Heart left ventricle (tissue), 16 donors: Measurements from ENCODE around the gene CNTLN. TPM values are rescaled to one million over a fixed set of nuclear protein-coding genes. Genes with fewer than 3 reads are reported as not detected.

ENCODE experiments used
- ATAC-seq, 4 donors: fragments of 200-7000 bp; cut with Tn5 transposase; one replicate each; pipeline ENCODE4 v1.9.1; 2020 to 2022; ENCODE audit warnings: moderate library complexity in 4 of 4, mild to moderate bottlenecking in 3 of 4, moderate number of reproducible peaks in 1 of 4
- DNase-seq, 5 donors: peaks; one replicate each; pipeline ENCODE4 v3.0.0-alpha.2; 2020
- H3K27ac ChIP-seq, 12 donors: fragments of 200-600 bp; sonication (generic) in 4 of 12; one replicate each; pipeline versions ENCODE4 v1.5.0 to v1.8.0; 2016 to 2022; ENCODE audit warnings: mild to moderate bottlenecking in 2 of 12
- H3K27me3 ChIP-seq, 9 donors: fragments of 200-600 bp; sonication (generic) in 2 of 9; one replicate each; pipeline versions ENCODE4 v1.5.1 to v1.8.0; 2016 to 2022; ENCODE audit warnings: mild to moderate bottlenecking in 3 of 9
- H3K36me3 ChIP-seq, 9 donors: fragments of 200-600 bp; sonication (generic) in 2 of 9; one replicate each; pipeline versions ENCODE4 v1.5.0 to v1.8.0; 2018 to 2022; ENCODE audit warnings: mild to moderate bottlenecking in 2 of 9
- H3K4me1 ChIP-seq, 12 donors: fragments of 200-600 bp; sonication (generic) in 4 of 12; one replicate each; pipeline versions ENCODE4 v1.5.0 to v1.8.0; 2016 to 2022; ENCODE audit warnings: mild to moderate bottlenecking in 3 of 12
- H3K4me3 ChIP-seq, 12 donors: fragments of 200-600 bp; sonication (generic) in 4 of 12; one replicate each; pipeline versions ENCODE4 v1.5.0 to v1.8.0; 2017 to 2022; ENCODE audit warnings: mild to moderate bottlenecking in 9 of 12, moderate library complexity in 4 of 12
- H3K9me3 ChIP-seq, 12 donors: fragments of 200-600 bp; sonication (generic) in 4 of 12; one replicate each; pipeline versions ENCODE4 v1.5.0 to v1.8.0; 2016 to 2022; ENCODE audit warnings: mild to moderate bottlenecking in 1 of 12
- POLR2A ChIP-seq, 2 donors: fragments of 450-650 bp; IDR thresholded peaks; one replicate each; pipeline ENCODE4 v1.6.1; 2017; ENCODE audit warnings: antibody characterized with exemption in 2 of 2, mild to moderate bottlenecking in 2 of 2, moderate library complexity in 2 of 2
- WGBS, 4 donors: extraction: QIAGEN DNeasy Blood & Tissue Kit in 2 of 4; methylation state at CpG; one replicate each; pipeline versions ENCODE4 v1.1.5 to v1.1.7; 2013 to 2018; 5-methylcytosine and 5-hydroxymethylcytosine counted together
- intact Hi-C, 10 donors: fragments of 100-400 bp; cut with DNase I; formaldehyde crosslinking; loops; one replicate each; pipeline versions ENCODE4 v1.11.1 to v1.14.2; 2022
- polyA plus RNA-seq, 2 donors: library from polyadenylated mRNA; stranded (reverse); fragments of 200-250 nt; gene quantifications; one replicate each; pipeline ENCODE4 v1.2.3, GENCODE V29; 2013
- total RNA-seq, 9 donors: library from RNA; depleted of rRNA in 2 of 9; stranded (reverse); fragments of >200 nt in 2 of 9; fragmentation: NEBNext Ultra II Directional in 3 of 9; extraction: Animal tissue kit (Norgen Biotek cat#: 25700) in 3 of 9; gene quantifications; one replicate each; pipeline versions ENCODE4 v1.1.0 to v1.2.4, GENCODE V29; 2016 to 2023
- TF ChIP-seq, protein P1 (sequence below), 12 donors: fragments of 200-600 bp; sonication (generic) in 4 of 12; IDR thresholded peaks; one replicate each; pipeline versions ENCODE4 v1.5.0 to v1.8.0; 2018 to 2022; ENCODE audit warnings: antibody characterized with exemption in 12 of 12, mild to moderate bottlenecking in 5 of 12
- donor health status: ischemic (EF 13 %, LVEDD 7.1; RV severe dilation, severe dysfunction).
- donor health status: healthy with polysubstance abuse.
- donor health status: DM: no; HTN: yes; CAD: no.
- donor health status: DM: no; HTN: no; CAD: no.
- donor health status: ischemic (EF 25% LVEDD 6.9; RV normal size, moderate dysfunction).
- donor health status: ischemic (EF 25% LVEDD 5.7; RV mildly dilated, moderate dysfunction).
- donor health status: healthy.
- donor health status: DM: yes; HTN: yes; CAD: no.
- donor health status: ischemic (EF 35%, LVEDD 5.7; RV mildly dilated, moderate dysfunction).
- donor health status: nonischemic (EF 11% LVEDD 7.7; RV severe dilation, severe dysfunction).
- donor health status: DM: yes; HTN: yes; CAD: no.
- donor health status: PGD.
- donor health status: ischemic (EF 29% LVEDD 5.4; RV normal size, mild dysfunction).
- donor health status: nonischemic (EF 23%, LVEDD 6.1; RV moderate dilation, normal function).

CNTLN gene
- total and polyA plus RNA-seq, 11 donors, result 1.3 to 6.1 (median 2.7) TPM

DNA sequence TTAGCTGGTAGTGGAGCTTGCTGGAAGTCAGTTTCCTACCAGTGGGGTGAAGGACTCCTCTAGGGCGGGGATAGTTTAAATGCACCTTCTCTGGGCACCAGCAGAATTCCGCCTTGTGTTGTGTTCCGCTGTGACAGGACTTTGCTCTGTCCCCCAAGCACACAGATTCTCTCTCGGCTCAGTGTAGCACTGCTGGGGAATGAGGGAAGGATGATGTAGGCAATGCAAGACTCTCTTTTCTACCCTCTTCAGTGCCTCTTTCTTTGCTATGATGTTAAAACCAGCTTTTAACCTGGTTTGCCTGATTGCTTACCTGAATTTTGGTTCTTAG is 288.8 kb downstream of the CNTLN start:
- 97 to 99% (median 98%) methylated on average over 4 of the region's 4 CpGs for WGBS, 4 donors
- Histone ChIP-seq H3K9me3 (no peaks in the 10 kb centered on the region), H3K27ac (no peak overlapping the region), H3K27me3 (no peaks in the 10 kb centered on the region), H3K36me3 (peaks cover 0 to 4% (median 0%) of the 10 kb centered on the region in 9 donors), H3K4me1 (no peaks in the 10 kb centered on the region), H3K4me3 (no peak overlapping the region)
- ATAC-seq (no peak), DNase-seq (no peak)
- intact Hi-C loops, result no loop called here
- TF ChIP-seq, protein P1, sequence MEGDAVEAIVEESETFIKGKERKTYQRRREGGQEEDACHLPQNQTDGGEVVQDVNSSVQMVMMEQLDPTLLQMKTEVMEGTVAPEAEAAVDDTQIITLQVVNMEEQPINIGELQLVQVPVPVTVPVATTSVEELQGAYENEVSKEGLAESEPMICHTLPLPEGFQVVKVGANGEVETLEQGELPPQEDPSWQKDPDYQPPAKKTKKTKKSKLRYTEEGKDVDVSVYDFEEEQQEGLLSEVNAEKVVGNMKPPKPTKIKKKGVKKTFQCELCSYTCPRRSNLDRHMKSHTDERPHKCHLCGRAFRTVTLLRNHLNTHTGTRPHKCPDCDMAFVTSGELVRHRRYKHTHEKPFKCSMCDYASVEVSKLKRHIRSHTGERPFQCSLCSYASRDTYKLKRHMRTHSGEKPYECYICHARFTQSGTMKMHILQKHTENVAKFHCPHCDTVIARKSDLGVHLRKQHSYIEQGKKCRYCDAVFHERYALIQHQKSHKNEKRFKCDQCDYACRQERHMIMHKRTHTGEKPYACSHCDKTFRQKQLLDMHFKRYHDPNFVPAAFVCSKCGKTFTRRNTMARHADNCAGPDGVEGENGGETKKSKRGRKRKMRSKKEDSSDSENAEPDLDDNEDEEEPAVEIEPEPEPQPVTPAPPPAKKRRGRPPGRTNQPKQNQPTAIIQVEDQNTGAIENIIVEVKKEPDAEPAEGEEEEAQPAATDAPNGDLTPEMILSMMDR (IDR thresholded peaks at IDR 0.05), result no peak
- no peak for TF ChIP-seq POLR2A (IDR thresholded peaks at IDR 0.05)

DNA sequence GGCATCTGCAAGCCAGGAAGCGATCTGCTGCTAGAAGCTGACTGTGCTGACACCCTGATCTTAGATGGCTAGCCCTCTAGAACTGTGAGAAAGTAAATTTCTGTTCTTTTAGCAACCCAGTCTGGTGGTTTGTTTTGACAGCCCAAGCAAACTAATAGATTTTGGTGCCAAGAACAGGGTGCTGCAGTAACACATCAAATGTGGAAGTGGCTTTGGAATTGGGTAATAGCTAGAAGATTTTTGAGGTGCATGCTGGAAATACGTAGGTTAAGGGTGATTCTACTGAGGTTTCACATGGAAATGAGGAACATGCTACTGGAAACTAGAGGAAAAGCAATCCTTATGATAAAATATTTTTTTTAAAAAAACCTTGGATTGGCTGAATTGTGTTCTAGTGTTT is 290.5 kb downstream of the CNTLN start:
- Histone ChIP-seq H3K9me3 (no peaks in the 10 kb centered on the region), H3K4me3 (no peak overlapping the region), H3K27ac (no peak overlapping the region), H3K27me3 (no peaks in the 10 kb centered on the region), H3K36me3 (peaks cover 0 to 4% (median 0%) of the 10 kb centered on the region in 9 donors), H3K4me1 (no peaks in the 10 kb centered on the region)
- ATAC-seq (no peak), DNase-seq (no peak)
- intact Hi-C loops, result no loop called here
- TF ChIP-seq, protein P1 (IDR thresholded peaks at IDR 0.05), result no peak
- TF ChIP-seq POLR2A (IDR thresholded peaks at IDR 0.05), result no peak
- WGBS, 4 donors, result 94 to 98% (median 96%) methylated on average over 2 of the region's 2 CpGs

DNA sequence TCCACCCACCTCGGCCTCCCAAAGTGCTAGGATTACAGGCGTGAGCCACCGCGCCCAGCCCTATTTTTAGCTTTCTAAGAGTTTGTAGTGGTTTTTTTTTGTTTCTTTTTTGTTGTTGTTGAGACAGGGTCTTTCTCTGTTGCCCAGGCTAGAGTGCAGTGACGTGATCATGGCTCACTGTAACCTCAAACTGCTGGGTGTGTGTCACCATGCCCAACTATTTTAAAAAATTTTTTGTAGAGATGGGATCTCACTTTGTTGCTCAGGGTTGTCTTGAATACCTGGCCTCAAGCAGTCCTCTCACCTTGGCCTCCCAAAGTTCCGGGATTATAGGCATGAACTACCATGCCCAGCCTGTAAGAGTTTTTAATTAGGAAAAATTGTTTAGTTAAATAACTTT is 298.7 kb downstream of the CNTLN start:
- Histone ChIP-seq H3K9me3 (peaks cover 0 to 32% (median 1%) of the 10 kb centered on the region in 12 donors), H3K27ac (no peak overlapping the region), H3K4me3 (no peak overlapping the region), H3K27me3 (no peaks in the 10 kb centered on the region), H3K4me1 (no peaks in the 10 kb centered on the region), H3K36me3 (peaks cover 0 to 3% (median 0%) of the 10 kb centered on the region in 9 donors)
- whole genome bisulfite sequencing, 4 donors, result 95 to 97% (median 97%) methylated on average over 6 of the region's 6 CpGs
- ATAC-seq (no peak), DNase-seq (no peak)
- no peak for TF ChIP-seq POLR2A (IDR thresholded peaks at IDR 0.05)
- TF ChIP-seq, protein P1 (IDR thresholded peaks at IDR 0.05), result no peak
- intact Hi-C loops, result loop anchor here in 1 of 10 donors (10.0 kb wide), 1 partner anchor 59 kb away; no protein-coding TSS in a partner anchor

DNA sequence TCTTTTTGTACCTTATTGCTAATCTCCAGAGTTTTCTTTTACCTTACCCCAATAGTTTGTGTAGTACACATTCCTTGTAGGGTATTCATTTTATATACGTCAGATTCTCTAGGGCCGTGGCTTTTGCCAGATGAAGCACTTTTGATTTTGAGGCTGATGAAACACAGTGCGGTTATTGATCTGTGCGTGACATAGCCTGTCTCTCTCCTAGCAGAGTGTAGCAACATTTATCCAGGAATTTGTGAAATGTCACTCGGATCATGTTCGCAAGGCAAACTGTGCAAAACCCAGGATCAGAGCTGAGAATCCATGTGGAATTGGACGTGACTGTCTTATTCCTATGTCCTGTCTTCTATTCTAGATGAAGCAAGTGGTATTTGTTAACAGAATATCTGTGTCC is 302.0 kb downstream of the CNTLN start:
- peaks cover 0 to 9% (median 0%) of the 10 kb centered on the region in 9 donors for H3K36me3 ChIP-seq
- no peaks in the 10 kb centered on the region for H3K27me3 ChIP-seq
- no peaks in the 10 kb centered on the region for H3K4me1 ChIP-seq
- no peak overlapping the region for H3K4me3 ChIP-seq
- DNase-seq (no peak), ATAC-seq (no peak)
- WGBS, 4 donors, result 90 to 99% (median 96%) methylated on average over 7 of the region's 7 CpGs
- intact Hi-C loops, result loop anchor here in 1 of 10 donors (10.0 kb wide), 1 partner anchor 62 kb away; no protein-coding TSS in a partner anchor
- no peak overlapping the region for H3K27ac ChIP-seq
- peaks cover 0 to 46% (median 7%) of the 10 kb centered on the region in 12 donors for H3K9me3 ChIP-seq
- TF ChIP-seq, protein P1 (IDR thresholded peaks at IDR 0.05), result no peak
- TF ChIP-seq POLR2A (IDR thresholded peaks at IDR 0.05), result no peak
